GM18868 (cell line): ENCODE results near the gene SLC12A7.
"Not testable (repeated sequence)": the region's sequence is repeated elsewhere in the genome, so short reads cannot be mapped to it uniquely, and the experiment has no call there.

Experiments
- ATAC-seq: cut with Tn5 transposase; IDR thresholded peaks from one replicate; pipeline ENCODE4 v1.9.1; 2021; ENCODE audit warnings: mild to moderate bottlenecking, moderate library complexity; ENCODE audit not compliant: unreplicated experiment

The SLC12A7 gene

DNA sequence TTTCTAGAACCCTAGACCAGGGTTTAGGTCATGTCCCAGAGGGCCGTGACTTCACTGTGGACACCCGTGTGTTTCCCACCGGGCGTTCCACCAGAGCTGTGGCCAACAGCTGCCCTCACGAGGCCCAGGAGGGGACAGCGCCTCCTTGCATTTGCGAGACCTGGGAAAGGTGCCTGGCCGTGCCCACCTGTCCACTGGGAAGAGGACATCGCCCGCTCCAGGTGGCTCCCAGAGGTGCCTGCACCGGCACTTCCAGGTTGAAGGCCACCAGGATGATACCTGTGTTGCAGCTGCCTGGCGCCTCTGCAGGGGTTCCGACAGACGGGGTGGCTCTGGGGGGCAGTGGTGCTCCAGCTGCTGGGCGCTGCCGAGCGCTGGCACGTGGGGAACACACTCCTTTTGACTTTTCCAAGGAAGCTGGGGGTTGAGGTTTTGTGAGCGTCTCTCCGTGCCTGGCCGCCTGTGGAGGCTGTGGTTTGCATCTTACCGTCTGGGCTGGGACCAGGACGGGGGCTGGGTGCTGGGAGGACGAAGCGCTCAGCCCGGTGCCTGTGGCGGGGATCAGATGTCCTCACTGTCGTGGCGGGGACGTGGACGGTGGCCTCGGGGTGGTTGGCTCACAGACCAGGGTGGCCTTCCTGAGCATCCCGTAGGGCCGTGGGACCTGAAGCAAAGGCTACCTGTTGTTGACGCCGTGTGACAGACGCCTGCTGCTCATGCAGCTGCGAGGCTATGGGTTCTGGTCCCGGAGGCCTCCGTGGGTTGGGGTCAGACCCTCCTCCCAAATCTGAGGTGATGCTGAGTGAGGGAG, 84.0 kb downstream of the SLC12A7 start:
- no peak for ATAC-seq

- ATAC-seq, result no peak
Observed at GRCh38 chr5:1026700-1027621, 84.9 kb downstream of the SLC12A7 start.

DNA sequence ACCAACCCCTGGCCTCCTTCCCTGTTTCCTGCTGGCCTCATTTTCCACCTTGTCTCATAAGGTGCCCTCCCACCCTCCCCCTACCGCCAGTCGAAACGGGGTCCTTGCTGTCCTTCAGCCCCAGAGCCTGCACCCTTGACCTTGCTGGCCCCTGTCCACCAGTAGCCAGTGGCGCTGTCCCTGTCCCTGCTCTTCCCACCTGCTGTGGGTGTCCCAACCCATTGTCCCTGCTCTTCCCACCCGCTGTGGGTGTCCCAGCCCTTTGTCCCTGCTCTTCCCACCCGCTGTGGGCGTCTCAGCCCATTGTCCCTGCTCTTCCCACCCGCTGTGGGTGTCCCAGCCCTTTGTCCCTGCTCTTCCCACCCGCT, 89.9 kb downstream of the SLC12A7 start:
- not testable (repeated sequence) for ATAC-seq

DNA sequence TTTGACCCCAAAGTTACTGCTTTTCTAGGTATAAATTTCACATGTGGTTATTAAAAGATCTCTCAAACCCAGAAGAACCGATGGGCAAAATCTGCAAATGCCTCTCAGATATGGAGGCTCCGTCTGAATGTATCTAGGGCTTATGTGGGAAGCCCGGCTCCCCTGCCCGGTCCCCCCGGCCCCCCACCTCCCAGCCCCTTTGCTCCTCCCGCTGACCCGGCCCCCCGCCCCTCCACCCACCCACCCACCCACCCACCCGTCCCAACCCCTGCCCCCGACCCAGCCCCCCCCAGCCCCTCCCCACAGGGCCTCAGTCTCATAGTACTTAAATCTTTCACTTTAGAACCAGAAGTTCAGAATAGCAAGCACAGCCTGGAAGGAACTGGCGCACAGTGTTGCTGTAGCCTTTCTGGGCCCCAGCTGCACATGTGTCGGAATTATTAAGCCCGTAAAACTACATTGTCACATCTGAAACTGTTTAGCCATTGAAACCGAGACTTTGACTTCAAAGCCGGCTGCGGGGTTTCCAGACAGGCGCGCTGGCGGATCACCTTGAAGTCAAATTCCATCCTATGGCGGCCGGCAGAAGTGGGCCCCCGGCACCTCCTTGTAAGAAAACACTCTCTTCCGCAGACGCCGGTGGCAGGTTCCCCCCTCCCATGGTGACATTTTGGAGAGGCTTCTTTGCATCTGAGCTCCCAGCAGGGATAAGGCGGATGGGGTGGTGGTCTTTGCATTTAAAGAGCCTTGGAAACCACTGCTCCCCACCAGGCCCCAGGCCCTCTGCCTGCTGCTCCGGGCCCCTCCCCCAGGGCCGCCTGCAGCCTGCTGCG, 90.5 kb downstream of the SLC12A7 start:
- no peak for ATAC-seq

DNA sequence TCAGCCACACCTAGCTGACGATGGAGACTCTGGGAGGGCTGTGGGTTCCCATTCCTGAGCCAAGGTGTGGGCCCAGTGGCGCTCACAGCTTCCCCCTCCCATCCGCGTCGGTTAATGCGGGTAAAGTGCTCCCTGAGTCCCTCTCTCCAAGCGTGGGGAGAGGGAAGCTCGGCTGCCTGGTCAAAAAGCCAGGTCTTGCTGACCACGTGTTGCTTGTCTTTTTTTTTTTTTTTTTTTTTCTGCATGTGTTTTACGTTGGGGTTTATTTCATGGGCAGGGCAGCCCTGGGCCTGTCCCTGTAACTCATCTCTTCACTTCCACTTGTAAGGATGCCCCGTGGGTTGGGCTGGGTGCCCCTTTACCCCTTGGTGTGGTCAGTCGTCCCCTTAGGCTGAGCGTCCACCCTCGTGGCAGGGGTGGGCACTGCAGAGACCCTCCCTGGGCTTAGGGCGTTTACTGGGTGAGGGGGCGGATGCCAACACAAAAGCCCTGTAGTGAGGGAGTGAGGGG, 91.4 kb downstream of the SLC12A7 start:
- ATAC-seq, result no peak

DNA sequence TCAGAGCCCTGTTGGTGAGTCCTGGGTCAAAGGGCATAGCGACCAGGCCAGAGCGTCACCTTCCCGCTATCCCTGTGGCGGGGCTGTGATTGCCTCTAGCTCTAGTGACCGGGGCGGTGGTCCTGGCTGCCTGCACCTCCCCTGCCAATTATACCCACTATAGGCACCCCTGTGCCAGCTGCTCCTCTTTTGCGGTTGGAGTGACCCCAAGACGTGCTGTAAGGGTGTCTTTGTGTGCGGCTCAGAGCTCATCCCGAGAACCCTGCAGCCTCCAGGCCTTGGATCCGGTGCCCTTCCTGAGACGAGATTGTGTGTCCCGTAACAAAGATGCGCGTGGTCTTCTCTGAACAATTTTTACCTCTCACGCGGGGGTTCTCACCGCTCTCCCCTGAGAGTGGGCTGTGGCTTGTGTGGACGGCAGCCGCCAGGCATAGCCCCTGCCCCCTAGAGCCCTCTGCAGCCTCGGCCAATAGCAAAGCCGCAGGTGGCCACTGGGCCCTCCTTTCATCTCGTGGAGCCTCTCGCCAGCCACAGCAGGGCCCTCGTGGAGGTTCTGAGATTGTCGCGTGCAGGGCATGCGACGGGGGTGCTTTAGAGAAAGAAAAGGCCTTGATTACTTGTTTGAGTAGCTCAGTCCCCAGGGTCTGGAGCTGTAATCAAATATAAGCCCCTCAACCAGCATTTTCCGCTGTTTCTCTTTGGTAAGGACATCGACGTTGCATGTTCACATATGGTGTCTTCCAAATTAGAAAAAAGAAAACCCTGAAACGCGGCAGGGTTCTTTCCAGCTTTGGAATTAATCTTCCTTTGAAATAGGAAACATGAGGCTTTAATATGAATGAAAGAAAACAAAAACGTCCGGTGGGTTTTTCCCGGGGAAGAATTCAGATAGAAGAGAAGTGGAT, 92.6 kb downstream of the SLC12A7 start:
- ATAC-seq, result no peak

DNA sequence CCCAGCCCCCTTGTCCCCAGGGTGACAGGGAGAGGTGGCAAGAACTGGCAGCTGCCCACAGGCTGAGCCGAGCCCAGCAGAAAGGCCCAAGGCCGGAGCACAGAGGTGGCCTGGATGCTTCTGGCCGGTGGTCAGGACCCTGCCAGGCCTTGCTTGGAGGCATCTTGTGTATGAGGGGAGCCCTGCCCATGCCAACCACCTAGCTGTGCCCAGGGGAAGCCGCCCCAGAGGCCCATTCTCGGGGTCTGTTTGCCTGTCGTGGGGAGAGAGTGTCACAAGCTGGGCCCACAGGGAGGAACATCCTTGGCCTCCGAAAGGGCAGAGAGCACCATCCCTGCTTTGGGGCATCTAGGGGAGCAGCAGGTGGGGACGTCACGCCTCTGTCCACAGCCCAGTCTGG, 93.3 kb downstream of the SLC12A7 start:
- ATAC-seq, result no peak

- ATAC-seq, result no peak
Observed at GRCh38 chr5:1017691-1018455, 94.0 kb downstream of the SLC12A7 start.

GRCh38 chr5:1017056-1017455, 94.8 kb downstream of the SLC12A7 start:
- ATAC-seq, result no peak

- ATAC-seq, result no peak
Observed at GRCh38 chr5:1016476-1016875, 95.4 kb downstream of the SLC12A7 start.

DNA sequence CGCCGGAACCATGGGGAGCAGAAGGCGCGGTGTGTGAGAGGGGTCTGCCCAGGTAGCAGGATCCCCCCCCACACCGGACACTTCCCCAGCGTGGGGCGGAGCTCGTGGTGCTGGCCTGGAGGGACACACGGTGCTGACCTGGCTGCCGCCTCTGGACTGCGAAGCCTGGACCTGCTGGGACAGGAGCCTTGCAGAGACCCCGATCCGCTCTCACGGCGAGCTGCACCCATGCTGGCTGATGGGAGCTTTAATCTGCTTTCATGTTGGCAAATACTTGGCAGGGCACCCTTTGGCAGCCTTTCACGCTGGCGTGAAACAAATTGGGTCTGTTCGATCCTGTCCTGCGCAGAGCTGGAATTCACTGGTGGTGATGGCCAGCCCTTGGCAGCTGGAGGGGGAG, 95.8 kb downstream of the SLC12A7 start:
- ATAC-seq, result no peak

DNA sequence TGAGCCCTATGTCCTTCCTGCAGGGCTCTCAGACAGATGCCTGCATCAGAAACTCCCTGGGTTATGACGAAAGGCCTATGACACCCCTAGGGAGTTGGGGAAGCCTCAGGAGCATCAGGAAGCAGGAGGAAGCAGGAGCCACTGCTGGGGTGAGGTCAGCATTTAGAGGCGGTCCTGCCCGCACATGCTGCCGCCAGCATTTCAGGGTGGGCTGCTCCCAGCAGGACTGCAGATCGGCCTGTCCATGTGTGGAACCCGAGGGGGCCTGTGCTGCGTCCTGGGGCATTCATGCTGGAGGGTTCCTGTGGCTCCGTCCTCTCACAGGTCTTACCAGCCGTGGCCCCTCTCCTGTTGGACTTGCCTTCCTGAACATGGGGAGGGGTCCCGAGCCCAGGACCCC, 96.4 kb downstream of the SLC12A7 start:
- no peak for ATAC-seq

DNA sequence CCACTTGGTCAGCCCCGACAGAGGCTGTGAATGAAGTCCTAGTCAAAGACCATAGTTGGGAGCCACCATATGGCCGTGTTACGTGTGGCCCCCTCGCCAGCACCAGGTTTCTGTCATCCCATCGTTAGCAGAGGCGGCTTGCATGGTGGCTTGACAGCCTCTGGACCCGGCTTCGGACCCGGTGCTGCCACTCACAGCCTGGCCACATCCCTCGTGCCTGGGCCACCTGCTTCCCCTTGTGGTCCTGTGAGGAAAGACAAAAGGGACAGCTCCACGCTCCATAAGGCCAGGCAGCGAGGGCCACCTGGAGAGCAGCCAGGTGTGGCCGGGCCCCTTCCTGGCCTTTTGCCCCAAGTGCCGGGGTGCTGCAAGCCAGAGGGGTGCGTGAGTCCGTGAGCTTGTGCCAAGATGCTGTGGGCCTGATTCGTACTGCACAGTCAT, 97.1 kb downstream of the SLC12A7 start:
- no peak for ATAC-seq

GRCh38 chr5:1014346-1014745, 97.5 kb downstream of the SLC12A7 start:
- ATAC-seq, result no peak

- no peak for ATAC-seq
Observed at GRCh38 chr5:1013948-1014301, 97.9 kb downstream of the SLC12A7 start.

DNA sequence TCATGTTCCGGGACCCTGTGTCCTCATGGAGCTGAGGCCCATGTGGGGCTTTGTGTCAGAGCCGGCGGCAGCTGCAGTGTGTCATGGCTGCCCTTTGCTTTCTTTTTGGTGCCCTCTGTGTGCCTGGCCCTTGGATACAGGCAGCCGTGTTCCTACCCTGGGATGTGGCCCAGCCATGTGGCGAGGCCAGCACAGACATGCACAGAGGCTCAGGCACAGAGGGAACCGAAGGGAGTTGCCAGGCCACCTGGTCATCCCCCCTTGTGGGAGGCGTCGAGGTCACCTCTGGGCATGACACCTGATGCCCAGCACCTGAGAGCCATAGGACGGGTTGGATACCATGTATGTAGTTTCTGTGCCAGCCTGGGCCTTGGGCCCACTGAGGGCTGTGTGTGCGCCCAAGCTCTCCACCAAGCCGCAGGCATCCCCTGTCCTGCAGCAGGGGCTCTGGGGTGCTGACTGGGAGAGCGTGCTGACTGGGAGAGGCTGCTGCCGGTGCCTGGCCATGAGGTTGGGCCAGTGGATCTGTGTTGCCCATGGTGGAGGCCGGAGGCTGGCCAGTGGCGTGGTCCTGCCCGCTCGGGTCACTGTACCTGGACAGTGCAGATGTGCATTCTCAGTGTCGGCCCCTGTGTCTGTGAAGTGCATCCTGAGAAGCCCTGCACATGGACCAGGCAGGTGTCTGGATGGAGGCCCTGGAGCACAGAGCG, 98.5 kb downstream of the SLC12A7 start:
- no peak for ATAC-seq

DNA sequence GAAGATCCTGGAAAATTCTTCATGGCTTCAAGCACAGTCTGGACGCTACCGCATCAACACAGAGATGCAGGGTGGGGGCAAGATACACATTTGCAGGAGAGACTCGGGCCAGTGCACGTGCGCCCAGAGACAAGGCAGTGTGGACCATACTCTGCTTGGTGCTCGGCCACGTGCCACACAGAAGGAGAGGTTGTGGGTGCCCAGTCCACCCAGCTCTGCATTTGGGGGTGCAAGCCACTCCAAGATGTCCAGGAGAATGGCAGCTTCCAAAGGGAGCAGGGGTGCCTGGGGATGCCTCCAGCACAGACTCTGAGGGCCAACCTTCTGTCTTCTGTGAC, 99.0 kb downstream of the SLC12A7 start:
- no peak for ATAC-seq

- no peak for ATAC-seq
Observed at GRCh38 chr5:1012313-1012841, 99.5 kb downstream of the SLC12A7 start.
